Measurements from ENCODE around the gene CELF1. TPM values are rescaled to one million over a fixed set of nuclear protein-coding genes. Genes with fewer than 3 reads are reported as not detected.
"Not testable (repeated sequence)": the region's sequence is repeated elsewhere in the genome, so short reads cannot be mapped to it uniquely, and the experiment has no call there.

CELF1 gene
- total RNA-seq, 4 donors from 2014 or later = 90.3 to 210 (median 101) TPM

- no peaks in the 10 kb centered on the region for H3K9me3 ChIP-seq
- peaks cover 40% of the 10 kb centered on the region for H3K36me3 ChIP-seq
- WGBS = 75% methylated on average over 3 of the region's 3 CpGs
- no peak for TF ChIP-seq CTCF (IDR thresholded peaks at IDR 0.05)
- no peak for TF ChIP-seq POLR2A (IDR thresholded peaks at IDR 0.05)
- H3K4me3 ChIP-seq = no peak overlapping the region
- H3K27me3 ChIP-seq = no peaks in the 10 kb centered on the region
- H3K4me1 ChIP-seq = peaks cover 27% of the 10 kb centered on the region
- DNase-seq (ENCODE audit: low spot score in 2 of 2) = no peak
- no peak overlapping the region for H3K27ac ChIP-seq
Observed at GRCh38 chr11:47570651-47571356, 17.9 kb upstream of the CELF1 start.

- Histone ChIP-seq H3K36me3 (peaks cover 29% of the 10 kb centered on the region), H3K9me3 (no peaks in the 10 kb centered on the region), H3K4me1 (peaks cover 34% of the 10 kb centered on the region), H3K27me3 (no peaks in the 10 kb centered on the region), H3K27ac (no peak overlapping the region), H3K4me3 (no peak overlapping the region)
- TF ChIP-seq CTCF (IDR thresholded peaks at IDR 0.05) (no peak), POLR2AphosphoS5 (IDR thresholded peaks at IDR 0.05) (no peak), EP300 (IDR thresholded peaks at IDR 0.05) (no peak), POLR2A (IDR thresholded peaks at IDR 0.05) (no peak)
- DNase-seq (ENCODE audit: low spot score in 2 of 2) = peak; percentile 39 to 72
- 99% methylated on average over 5 of the region's 7 CpGs for WGBS
Observed at GRCh38 chr11:47569646-47570045, 16.7 kb upstream of the CELF1 start.

GRCh38 chr11:47566149-47566698 is 13.3 kb upstream of the CELF1 start:
- H3K4me1 ChIP-seq = peaks cover 22% of the 10 kb centered on the region
- H3K27me3 ChIP-seq = no peaks in the 10 kb centered on the region
- H3K9me3 ChIP-seq = no peaks in the 10 kb centered on the region
- DNase-seq (ENCODE audit: low spot score in 2 of 2) = peak; percentile 62 to 78
- TF ChIP-seq POLR2AphosphoS5 (IDR thresholded peaks at IDR 0.05) = no peak
- TF ChIP-seq CTCF (IDR thresholded peaks at IDR 0.05) = no peak
- TF ChIP-seq POLR2A (IDR thresholded peaks at IDR 0.05) = no peak
- TF ChIP-seq EP300 (IDR thresholded peaks at IDR 0.05) = no peak
- peak overlapping the region; percentile 86 for H3K27ac ChIP-seq
- WGBS = 40% methylated on average over 17 of the region's 17 CpGs
- H3K4me3 ChIP-seq = peak overlapping the region; percentile 86
- H3K36me3 ChIP-seq = peaks cover 6% of the 10 kb centered on the region

- TF ChIP-seq CTCF (IDR thresholded peaks at IDR 0.05) (no peak), POLR2A (IDR thresholded peaks at IDR 0.05) (peak in 1 of 2 donors; percentile 61)
- H3K4me3 ChIP-seq = peak within 1 kb of the TSS; percentile 86
- 2% methylated on average over 42 of the region's 86 CpGs for WGBS
- H3K27ac ChIP-seq = peak within 1 kb of the TSS; percentile 86
- H3K27me3 ChIP-seq = no peaks in the 10 kb centered on the region
- peaks cover 6% of the 10 kb centered on the region for H3K36me3 ChIP-seq
- peaks cover 22% of the 10 kb centered on the region for H3K4me1 ChIP-seq
- no peaks in the 10 kb centered on the region for H3K9me3 ChIP-seq
- peak; percentile 85 to 90 for DNase-seq (ENCODE audit: low spot score in 2 of 2)
Observed at GRCh38 chr11:47565340-47566148, 12.6 kb upstream of the CELF1 start, which contains the start of gene PTPMT1. PTPMT1 (plus strand) TSS chr11:47565599; CDS start chr11:47565623, 24 bp downstream.

GRCh38 chr11:47564933-47565339 is 12.0 kb upstream of the CELF1 start:
- peaks cover 22% of the 10 kb centered on the region for H3K4me1 ChIP-seq
- peak overlapping the region; percentile 86 for H3K4me3 ChIP-seq
- no peaks in the 10 kb centered on the region for H3K9me3 ChIP-seq
- peaks cover 6% of the 10 kb centered on the region for H3K36me3 ChIP-seq
- TF ChIP-seq POLR2AphosphoS5 (IDR thresholded peaks at IDR 0.05) = no peak
- no peak for TF ChIP-seq EP300 (IDR thresholded peaks at IDR 0.05)
- no peak for TF ChIP-seq CTCF (IDR thresholded peaks at IDR 0.05)
- TF ChIP-seq POLR2A (IDR thresholded peaks at IDR 0.05) = no peak
- peak overlapping the region; percentile 86 for H3K27ac ChIP-seq
- H3K27me3 ChIP-seq = no peaks in the 10 kb centered on the region
- peak in 1 of 2 donors; percentile 54 for DNase-seq (ENCODE audit: low spot score in 2 of 2)
- 23% methylated on average over 7 of the region's 11 CpGs for WGBS

- not testable (repeated sequence) for H3K9me3 ChIP-seq, H3K36me3 ChIP-seq, H3K27me3 ChIP-seq, H3K27ac ChIP-seq, H3K4me3 ChIP-seq
- peak; percentile 33 to 54 for DNase-seq (ENCODE audit: low spot score in 2 of 2)
- H3K4me1 ChIP-seq = peaks cover 22% of the 10 kb centered on the region
- 90% methylated on average over 10 of the region's 10 CpGs for WGBS
Observed at GRCh38 chr11:47564366-47564765, 11.4 kb upstream of the CELF1 start.

GRCh38 chr11:47562393-47562792 is 9.5 kb upstream of the CELF1 start:
- not testable (repeated sequence) for H3K27me3 ChIP-seq, H3K4me3 ChIP-seq, H3K9me3 ChIP-seq, H3K36me3 ChIP-seq, H3K27ac ChIP-seq
- peaks cover 22% of the 10 kb centered on the region for H3K4me1 ChIP-seq
- WGBS = 95% methylated on average over 4 of the region's 4 CpGs
- peak in 1 of 2 donors; percentile 27 for DNase-seq (ENCODE audit: low spot score in 2 of 2)
